ENCODE results near the gene CD22.

DNA sequence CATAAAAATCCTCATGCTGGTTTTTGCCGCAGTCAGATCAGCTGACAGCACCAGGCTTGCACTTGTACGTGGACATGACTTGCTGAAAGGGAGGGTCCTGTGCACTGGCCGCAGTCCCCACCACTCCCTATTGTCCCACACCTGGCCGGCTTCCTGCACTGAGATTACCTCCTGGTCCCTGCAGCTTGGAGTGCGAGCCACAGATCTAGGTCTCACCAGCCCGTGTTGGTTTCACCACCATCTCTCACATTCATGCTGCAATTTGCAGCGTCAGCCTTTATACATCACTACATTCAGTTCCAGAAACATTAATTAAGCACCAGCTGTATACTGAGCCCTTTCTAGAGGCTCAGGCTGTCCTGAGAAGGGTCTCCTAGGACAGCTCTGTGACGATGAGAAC is 15.0 kb upstream of the CD22 start:
- TF ChIP-seq EZH2 (IDR thresholded peaks at IDR 0.05; ENCODE audit: borderline replicate concordance, insufficient read depth, low read length, poor library complexity, severe bottlenecking) (no peak), EP300 (conservative IDR thresholded peaks at IDR 0.05; ENCODE audit: poor library complexity, severe bottlenecking) (no peak), TAF1 (IDR thresholded peaks at IDR 0.05; ENCODE audit: low read depth) (no peak), SMC3 (conservative IDR thresholded peaks at IDR 0.05; ENCODE audit: poor library complexity) (no peak), POLR2AphosphoS5 (IDR thresholded peaks at IDR 0.05) (no peak)
- TF ChIP-seq, protein P1, sequence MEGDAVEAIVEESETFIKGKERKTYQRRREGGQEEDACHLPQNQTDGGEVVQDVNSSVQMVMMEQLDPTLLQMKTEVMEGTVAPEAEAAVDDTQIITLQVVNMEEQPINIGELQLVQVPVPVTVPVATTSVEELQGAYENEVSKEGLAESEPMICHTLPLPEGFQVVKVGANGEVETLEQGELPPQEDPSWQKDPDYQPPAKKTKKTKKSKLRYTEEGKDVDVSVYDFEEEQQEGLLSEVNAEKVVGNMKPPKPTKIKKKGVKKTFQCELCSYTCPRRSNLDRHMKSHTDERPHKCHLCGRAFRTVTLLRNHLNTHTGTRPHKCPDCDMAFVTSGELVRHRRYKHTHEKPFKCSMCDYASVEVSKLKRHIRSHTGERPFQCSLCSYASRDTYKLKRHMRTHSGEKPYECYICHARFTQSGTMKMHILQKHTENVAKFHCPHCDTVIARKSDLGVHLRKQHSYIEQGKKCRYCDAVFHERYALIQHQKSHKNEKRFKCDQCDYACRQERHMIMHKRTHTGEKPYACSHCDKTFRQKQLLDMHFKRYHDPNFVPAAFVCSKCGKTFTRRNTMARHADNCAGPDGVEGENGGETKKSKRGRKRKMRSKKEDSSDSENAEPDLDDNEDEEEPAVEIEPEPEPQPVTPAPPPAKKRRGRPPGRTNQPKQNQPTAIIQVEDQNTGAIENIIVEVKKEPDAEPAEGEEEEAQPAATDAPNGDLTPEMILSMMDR (IDR thresholded peaks at IDR 0.05; ENCODE audit: poor library complexity, severe bottlenecking), result no peak
- TF ChIP-seq, protein P2, sequence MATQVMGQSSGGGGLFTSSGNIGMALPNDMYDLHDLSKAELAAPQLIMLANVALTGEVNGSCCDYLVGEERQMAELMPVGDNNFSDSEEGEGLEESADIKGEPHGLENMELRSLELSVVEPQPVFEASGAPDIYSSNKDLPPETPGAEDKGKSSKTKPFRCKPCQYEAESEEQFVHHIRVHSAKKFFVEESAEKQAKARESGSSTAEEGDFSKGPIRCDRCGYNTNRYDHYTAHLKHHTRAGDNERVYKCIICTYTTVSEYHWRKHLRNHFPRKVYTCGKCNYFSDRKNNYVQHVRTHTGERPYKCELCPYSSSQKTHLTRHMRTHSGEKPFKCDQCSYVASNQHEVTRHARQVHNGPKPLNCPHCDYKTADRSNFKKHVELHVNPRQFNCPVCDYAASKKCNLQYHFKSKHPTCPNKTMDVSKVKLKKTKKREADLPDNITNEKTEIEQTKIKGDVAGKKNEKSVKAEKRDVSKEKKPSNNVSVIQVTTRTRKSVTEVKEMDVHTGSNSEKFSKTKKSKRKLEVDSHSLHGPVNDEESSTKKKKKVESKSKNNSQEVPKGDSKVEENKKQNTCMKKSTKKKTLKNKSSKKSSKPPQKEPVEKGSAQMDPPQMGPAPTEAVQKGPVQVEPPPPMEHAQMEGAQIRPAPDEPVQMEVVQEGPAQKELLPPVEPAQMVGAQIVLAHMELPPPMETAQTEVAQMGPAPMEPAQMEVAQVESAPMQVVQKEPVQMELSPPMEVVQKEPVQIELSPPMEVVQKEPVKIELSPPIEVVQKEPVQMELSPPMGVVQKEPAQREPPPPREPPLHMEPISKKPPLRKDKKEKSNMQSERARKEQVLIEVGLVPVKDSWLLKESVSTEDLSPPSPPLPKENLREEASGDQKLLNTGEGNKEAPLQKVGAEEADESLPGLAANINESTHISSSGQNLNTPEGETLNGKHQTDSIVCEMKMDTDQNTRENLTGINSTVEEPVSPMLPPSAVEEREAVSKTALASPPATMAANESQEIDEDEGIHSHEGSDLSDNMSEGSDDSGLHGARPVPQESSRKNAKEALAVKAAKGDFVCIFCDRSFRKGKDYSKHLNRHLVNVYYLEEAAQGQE (IDR thresholded peaks at IDR 0.05; ENCODE audit: borderline replicate concordance), result no peak

Data from neural cell (in vitro differentiated cells).